CD8-positive, alpha-beta memory T cell (primary cell): ENCODE measurements around the gene RBBP6. TPM values are rescaled to one million over a fixed set of nuclear protein-coding genes. Genes with fewer than 3 reads are reported as not detected.
A peak's percentile ranks its signal among the peaks of the same experiment; 100 is the strongest.
"Not testable (repeated sequence)": the region's sequence is repeated elsewhere in the genome, so short reads cannot be mapped to it uniquely, and the experiment has no call there.

Experiments used
- CTCF ChIA-PET: fragments of 350-600 bp; sonication (Branson Sonifier 250); formaldehyde crosslinking; loops from one replicate; lab custom pipeline; 2021; ENCODE audit warnings: antibody characterized with exemption; lab: Charles Lee
- POLR2A ChIA-PET: fragments of 350-600 bp; sonication (Branson Sonifier 250); formaldehyde crosslinking; loops from one replicate; lab custom pipeline; 2021; ENCODE audit warnings: antibody characterized with exemption; lab: Charles Lee
- DNase-seq, 5 donors: peaks; one replicate each; pipeline versions ENCODE4 v3.0.0 to v3.0.0-alpha.2; 2020 to 2022; ENCODE audit warnings: mixed read lengths in 1 of 5
- H3K27ac ChIP-seq: one replicate; pipeline ENCODE4 v1.7.0; 2013; ENCODE audit warnings: low read depth, mild to moderate bottlenecking, low read length, moderate library complexity
- H3K27me3 ChIP-seq: 2 replicates; pipeline ENCODE4 v1.7.0; 2013; ENCODE audit warnings: low read length, mild to moderate bottlenecking; ENCODE audit not compliant: insufficient read depth, poor library complexity, severe bottlenecking
- H3K36me3 ChIP-seq: 2 replicates; pipeline ENCODE4 v1.7.0; 2013; ENCODE audit warnings: mild to moderate bottlenecking, low read length, moderate library complexity; ENCODE audit not compliant: insufficient read depth
- H3K4me1 ChIP-seq: 2 replicates; pipeline ENCODE4 v1.7.0; 2013; ENCODE audit warnings: mild to moderate bottlenecking, low read length, moderate library complexity; ENCODE audit not compliant: insufficient read depth
- H3K4me3 ChIP-seq: 2 replicates; pipeline ENCODE4 v1.7.0; 2013; ENCODE audit warnings: mild to moderate bottlenecking, low read length
- H3K9me3 ChIP-seq: 2 replicates; pipeline ENCODE4 v1.7.0; 2013; ENCODE audit warnings: mild to moderate bottlenecking, low read length
- H3K27ac Mint-ChIP-seq, 8 donors: one replicate each; pipeline ENCODE4 v1.8.0; 2020 to 2021; ENCODE audit warnings: mixed read lengths in 8 of 8, mild to moderate bottlenecking in 6 of 8, inconsistent platforms in 3 of 8, moderate library complexity in 3 of 8
- H3K27me3 Mint-ChIP-seq, 2 donors: one replicate each; pipeline ENCODE4 v1.8.0; 2020 to 2021; ENCODE audit warnings: mixed read lengths in 2 of 2, mild to moderate bottlenecking in 1 of 2, moderate library complexity in 1 of 2
- H3K36me3 Mint-ChIP-seq, 3 donors: one replicate each; pipeline ENCODE4 v1.8.0; 2020 to 2021; ENCODE audit warnings: mixed read lengths in 3 of 3, inconsistent platforms in 1 of 3, mild to moderate bottlenecking in 1 of 3
- H3K4me1 Mint-ChIP-seq, 3 donors: one replicate each; pipeline ENCODE4 v1.8.0; 2020 to 2021; ENCODE audit warnings: mixed read lengths in 3 of 3, inconsistent platforms in 1 of 3, mild to moderate bottlenecking in 1 of 3
- H3K4me3 Mint-ChIP-seq, 7 donors: one replicate each; pipeline ENCODE4 v1.8.0; 2020 to 2021; ENCODE audit warnings: mixed read lengths in 7 of 7, mild to moderate bottlenecking in 6 of 7, moderate library complexity in 4 of 7, inconsistent platforms in 2 of 7
- H3K9me3 Mint-ChIP-seq, 5 donors: one replicate each; pipeline ENCODE4 v1.8.0; 2020 to 2022; ENCODE audit warnings: mixed read lengths in 5 of 5, mild to moderate bottlenecking in 3 of 5, moderate library complexity in 2 of 5, inconsistent platforms in 1 of 5
- polyA plus RNA-seq: library from polyadenylated mRNA; unstranded; fragments of 300-500 nt; fragmentation: Illumina TruSeq; gene quantifications from one replicate; pipeline ENCODE4 v1.2.3, GENCODE V29; 2021
- total RNA-seq, 2 experiments: library from RNA; stranded (reverse); gene quantifications; one replicate each; pipeline ENCODE4 v1.2.3, GENCODE V29; 2021

The RBBP6 gene
- total and polyA plus RNA-seq, 3 experiments from 2014 or later, result 27.2 to 66.0 (median 61.9) TPM

DNA sequence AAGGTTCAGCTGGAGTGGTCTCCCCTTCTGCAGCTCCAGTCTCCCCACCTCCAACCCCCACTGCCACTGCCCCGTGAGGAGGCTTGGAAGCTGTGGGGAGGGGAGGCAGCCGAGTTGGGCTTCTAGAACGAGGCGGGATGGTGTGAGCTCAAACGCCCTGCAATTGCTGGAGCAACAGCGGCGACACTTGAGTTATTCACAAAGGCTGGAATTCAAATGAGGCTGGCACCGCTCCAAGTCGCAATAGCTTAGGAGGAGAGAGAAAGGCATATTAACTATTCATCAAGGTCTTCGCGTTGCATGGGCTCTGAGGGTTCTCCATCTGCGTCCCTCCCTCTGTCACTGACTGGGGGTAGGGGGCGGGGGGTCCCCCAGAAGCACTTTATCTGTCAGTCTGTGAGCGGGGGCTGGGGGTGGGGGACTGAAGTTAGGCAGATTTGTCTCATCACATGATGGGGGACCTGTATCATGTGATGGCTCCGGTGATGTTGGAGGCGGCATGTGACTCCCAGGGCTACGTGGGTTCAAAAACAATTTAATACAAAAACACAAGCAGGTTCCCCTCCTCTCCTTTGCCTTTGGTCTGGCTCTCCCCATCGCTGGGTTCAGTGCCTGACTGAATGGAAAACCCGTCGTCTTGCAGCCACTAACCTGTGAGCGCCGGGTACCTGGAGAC lies 70.5 kb downstream of the RBBP6 start:
- Mint-ChIP-seq H3K4me1 (peaks cover 0 to 14% (median 0%) of the 10 kb centered on the region in 3 donors), H3K27ac (peak overlapping the region in 1 of 8 donors; percentile 57), H3K9me3 (no peaks in the 10 kb centered on the region), H3K36me3 (no peaks in the 10 kb centered on the region), H3K4me3 (peak overlapping the region in 2 of 7 donors; percentile 3 to 13), H3K27me3 (peaks cover 42 to 55% of the 10 kb centered on the region in 2 donors)
- no peaks in the 10 kb centered on the region for H3K36me3 ChIP-seq
- H3K27me3 ChIP-seq, result peaks cover 8% of the 10 kb centered on the region
- H3K27ac ChIP-seq, result no peak overlapping the region
- POLR2A ChIA-PET, result no interaction called here
- no peak for DNase-seq
- H3K4me1 ChIP-seq, result no peaks in the 10 kb centered on the region
- no peaks in the 10 kb centered on the region for H3K9me3 ChIP-seq
- CTCF ChIA-PET, result no interaction called here
- H3K4me3 ChIP-seq, result no peak overlapping the region

DNA sequence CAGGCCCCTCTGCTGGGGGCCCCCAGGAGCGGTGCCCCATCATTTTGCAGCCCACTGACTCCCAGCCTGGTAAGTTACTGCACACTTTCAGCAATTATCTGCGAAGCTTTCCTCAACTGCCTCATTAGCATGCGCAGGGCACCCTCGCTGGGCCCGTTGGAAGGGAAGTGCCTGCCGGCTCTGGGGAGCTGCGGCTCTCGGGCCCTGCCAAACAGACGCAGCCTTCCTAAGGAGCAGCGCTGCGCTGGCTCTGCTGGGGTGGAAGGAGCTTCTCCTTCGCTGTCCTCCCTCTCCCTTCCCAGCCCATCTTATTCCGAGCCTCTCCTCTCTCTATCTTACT lies 71.0 kb downstream of the RBBP6 start:
- DNase-seq, result no peak
- H3K9me3 Mint-ChIP-seq, result no peaks in the 10 kb centered on the region
- H3K4me1 Mint-ChIP-seq, result peaks cover 0 to 14% (median 0%) of the 10 kb centered on the region in 3 donors
- H3K27ac Mint-ChIP-seq, result no peak overlapping the region
- CTCF ChIA-PET, result no interaction called here
- no peak overlapping the region for H3K4me3 ChIP-seq
- no peak overlapping the region for H3K27ac ChIP-seq
- no peaks in the 10 kb centered on the region for H3K36me3 Mint-ChIP-seq
- H3K27me3 Mint-ChIP-seq, result peaks cover 41 to 58% of the 10 kb centered on the region in 2 donors
- peaks cover 8% of the 10 kb centered on the region for H3K27me3 ChIP-seq
- no peaks in the 10 kb centered on the region for H3K36me3 ChIP-seq
- POLR2A ChIA-PET, result no interaction called here
- no peak overlapping the region for H3K4me3 Mint-ChIP-seq
- no peaks in the 10 kb centered on the region for H3K4me1 ChIP-seq
- H3K9me3 ChIP-seq, result no peaks in the 10 kb centered on the region

DNA sequence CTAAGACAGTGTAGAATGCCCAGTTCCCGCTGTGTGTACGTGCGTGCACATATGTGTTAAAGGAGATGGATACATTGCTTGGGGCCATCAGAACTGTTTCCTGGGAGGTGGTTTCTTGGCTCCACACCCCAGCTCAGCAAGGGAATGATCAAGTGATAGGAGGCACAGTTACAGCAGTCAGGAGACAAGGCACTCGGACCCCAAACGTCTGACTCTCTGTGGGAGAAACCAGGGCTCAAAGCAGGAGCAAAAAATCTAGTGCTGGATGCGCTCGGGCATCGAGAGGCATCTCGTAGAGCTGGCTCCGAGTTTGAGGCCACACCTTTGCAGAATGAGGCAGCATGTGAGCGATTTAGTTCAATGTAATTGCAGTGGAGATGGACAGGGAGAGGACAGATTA lies 71.9 kb downstream of the RBBP6 start:
- POLR2A ChIA-PET, result no interaction called here
- H3K4me1 ChIP-seq, result no peaks in the 10 kb centered on the region
- no peak overlapping the region for H3K4me3 Mint-ChIP-seq

DNA sequence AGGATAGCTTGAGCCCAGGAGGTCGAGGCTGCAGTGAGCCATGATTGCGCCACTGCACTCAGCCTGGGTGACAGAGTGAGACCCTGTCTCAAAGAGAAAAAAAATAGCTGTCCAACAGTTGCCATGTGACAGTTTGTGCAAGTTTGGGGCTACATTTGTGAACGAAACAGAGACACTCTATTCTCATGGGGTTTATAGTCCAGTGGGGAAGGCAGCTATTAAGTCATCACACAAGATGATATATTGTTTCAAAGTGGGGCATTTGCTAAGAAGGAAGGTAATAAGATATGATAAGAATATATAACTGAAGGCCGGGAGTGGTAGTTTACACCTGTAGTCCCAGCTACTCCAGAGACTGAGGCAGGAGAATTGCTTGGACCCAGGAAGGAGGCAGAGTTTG lies 73.3 kb downstream of the RBBP6 start:
- Histone ChIP-seq H3K27ac (no peak overlapping the region), H3K36me3 (no peaks in the 10 kb centered on the region), H3K4me3 (no peak overlapping the region), H3K4me1 (no peaks in the 10 kb centered on the region), H3K27me3 (peaks cover 8% of the 10 kb centered on the region), H3K9me3 (no peaks in the 10 kb centered on the region)
- Mint-ChIP-seq H3K9me3 (no peaks in the 10 kb centered on the region), H3K36me3 (no peaks in the 10 kb centered on the region), H3K4me1 (peaks cover 0 to 14% (median 0%) of the 10 kb centered on the region in 3 donors), H3K4me3 (no peak overlapping the region), H3K27me3 (peaks cover 28 to 50% of the 10 kb centered on the region in 2 donors), H3K27ac (no peak overlapping the region)
- POLR2A ChIA-PET, result no interaction called here
- CTCF ChIA-PET, result interaction anchor here (0.6 kb wide), 1 partner anchor 29 kb away, joined by 3 read pairs; no protein-coding TSS in a partner anchor
- DNase-seq, result no peak

More for the DNA sequence above, 71.9 kb downstream of the RBBP6 start:
- H3K9me3 ChIP-seq, result no peaks in the 10 kb centered on the region
- no peaks in the 10 kb centered on the region for H3K9me3 Mint-ChIP-seq
- no peak for DNase-seq
- no peak overlapping the region for H3K4me3 ChIP-seq
- H3K27me3 Mint-ChIP-seq, result peaks cover 36 to 56% of the 10 kb centered on the region in 2 donors
- H3K27ac Mint-ChIP-seq, result no peak overlapping the region
- H3K4me1 Mint-ChIP-seq, result peaks cover 0 to 14% (median 0%) of the 10 kb centered on the region in 3 donors
- CTCF ChIA-PET, result interaction anchor here (1.0 kb wide), 1 partner anchor 12 kb away, joined by 3 read pairs; no protein-coding TSS in a partner anchor
- no peaks in the 10 kb centered on the region for H3K36me3 Mint-ChIP-seq
- no peaks in the 10 kb centered on the region for H3K36me3 ChIP-seq
- H3K27ac ChIP-seq, result no peak overlapping the region
- H3K27me3 ChIP-seq, result peaks cover 8% of the 10 kb centered on the region

DNA sequence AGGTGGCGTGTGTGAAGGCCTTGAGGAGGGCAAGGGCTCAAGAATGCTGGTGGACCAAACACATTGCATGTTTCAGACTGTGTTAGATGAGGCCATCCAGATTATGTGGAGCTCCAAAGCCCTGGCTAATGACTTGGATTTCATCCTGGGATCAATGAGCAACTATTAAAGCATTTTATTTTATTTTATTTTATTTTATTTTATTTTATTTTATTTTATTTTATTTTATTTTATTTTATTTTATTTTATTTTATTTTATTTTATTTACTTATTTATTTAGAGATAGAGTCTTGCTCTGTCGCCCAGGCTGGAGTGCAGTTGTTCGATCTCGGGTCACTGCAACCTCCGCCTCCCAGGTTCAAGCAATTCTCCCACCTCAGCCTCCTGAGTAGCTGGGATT lies 73.9 kb downstream of the RBBP6 start:
- H3K27ac ChIP-seq, H3K9me3 Mint-ChIP-seq, CTCF ChIA-PET, H3K9me3 ChIP-seq, H3K4me1 ChIP-seq, H3K36me3 ChIP-seq, H3K27ac Mint-ChIP-seq, DNase-seq, H3K36me3 Mint-ChIP-seq, H3K4me3 Mint-ChIP-seq, H3K4me3 ChIP-seq, H3K27me3 ChIP-seq, POLR2A ChIA-PET: not testable (repeated sequence)
- Mint-ChIP-seq H3K27me3 (peaks cover 22 to 44% of the 10 kb centered on the region in 2 donors), H3K4me1 (peaks cover 0 to 14% (median 0%) of the 10 kb centered on the region in 3 donors)

DNA sequence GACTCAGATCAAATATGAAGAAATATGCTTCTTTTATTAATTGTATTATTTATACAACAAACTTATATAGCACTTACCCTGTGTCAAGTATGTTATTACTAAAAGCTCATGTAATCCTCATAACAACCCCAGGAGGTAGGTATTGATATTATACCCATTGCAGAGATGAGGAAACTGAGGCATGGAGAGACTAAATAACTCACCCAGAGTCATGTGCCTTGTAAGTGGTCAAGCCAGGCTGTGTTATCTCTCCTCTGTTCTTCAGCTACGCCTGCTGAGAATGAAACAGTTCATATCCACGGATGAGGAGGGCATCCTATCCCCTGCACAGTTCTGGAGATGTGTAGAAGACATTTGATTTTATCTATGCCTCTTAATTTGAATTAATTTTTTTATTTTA lies 78.1 kb downstream of the RBBP6 start:
- H3K27me3 Mint-ChIP-seq, result peaks cover 3 to 10% of the 10 kb centered on the region in 2 donors
- ChIA-PET POLR2A (no interaction called here), CTCF (no interaction called here)
- no peaks in the 10 kb centered on the region for H3K9me3 ChIP-seq
- H3K36me3 Mint-ChIP-seq, result no peaks in the 10 kb centered on the region
- H3K4me1 ChIP-seq, result no peaks in the 10 kb centered on the region
- no peaks in the 10 kb centered on the region for H3K36me3 ChIP-seq
- no peak overlapping the region for H3K27ac Mint-ChIP-seq
- H3K4me3 Mint-ChIP-seq, result no peak overlapping the region
- no peak overlapping the region for H3K27ac ChIP-seq
- H3K27me3 ChIP-seq, result no peaks in the 10 kb centered on the region
- no peaks in the 10 kb centered on the region for H3K9me3 Mint-ChIP-seq
- no peak overlapping the region for H3K4me3 ChIP-seq
- no peak for DNase-seq
- no peaks in the 10 kb centered on the region for H3K4me1 Mint-ChIP-seq

Other genes starting within 250 kb of the RBBP6 start
- 10 to 100 TPM; 40.4 to 44.0 TPM for gene TNRC6A, start 190.1 kb downstream of the RBBP6 start, total RNA-seq
- 11.4 TPM for gene TNRC6A, start 190.1 kb downstream of the RBBP6 start, polyA plus RNA-seq